KMS-11 (cell line): ENCODE data around the gene UGT2A2.

Experiments used
- H2AFZ ChIP-seq: fragments of 200-600 bp; sonication (generic); 2 replicates; pipeline ENCODE4 v1.6.1; 2016; ENCODE audit warnings: antibody characterized with exemption, mixed run types, low read depth
- H3K27ac ChIP-seq: fragments of 200-600 bp; sonication (generic); 2 replicates; pipeline ENCODE4 v1.6.1; 2016; ENCODE audit warnings: mild to moderate bottlenecking, mixed run types
- H3K27me3 ChIP-seq: fragments of 200-600 bp; sonication (generic); 2 replicates; pipeline ENCODE4 v1.6.1; 2017; ENCODE audit warnings: mild to moderate bottlenecking, low read depth, mixed run types, moderate library complexity; ENCODE audit not compliant: insufficient read depth
- H3K36me3 ChIP-seq: fragments of 200-600 bp; sonication (generic); 2 replicates; pipeline ENCODE4 v1.6.1; 2017; ENCODE audit warnings: mild to moderate bottlenecking, mixed run types; ENCODE audit not compliant: insufficient read depth
- H3K4me1 ChIP-seq: fragments of 200-600 bp; sonication (generic); 2 replicates; pipeline ENCODE4 v1.6.1; 2016; ENCODE audit warnings: mild to moderate bottlenecking, low read depth, mixed run types; ENCODE audit not compliant: poor library complexity, severe bottlenecking
- H3K4me2 ChIP-seq: fragments of 200-600 bp; sonication (generic); 2 replicates; pipeline ENCODE4 v1.7.0; 2016; ENCODE audit warnings: mild to moderate bottlenecking, mixed run types
- H3K4me3 ChIP-seq: fragments of 200-600 bp; sonication (generic); IDR thresholded peaks from 2 replicates; pipeline ENCODE4 v1.6.1; 2017; ENCODE audit warnings: low read depth, low read length, mixed read lengths; ENCODE audit not compliant: insufficient read depth
- H3K79me2 ChIP-seq: fragments of 200-600 bp; sonication (generic); 2 replicates; pipeline ENCODE4 v1.6.1; 2016; ENCODE audit warnings: low read depth, mixed run types; ENCODE audit not compliant: insufficient read depth
- H3K9ac ChIP-seq: fragments of 200-600 bp; sonication (generic); 2 replicates; pipeline ENCODE4 v1.6.1; 2016; ENCODE audit warnings: mild to moderate bottlenecking, mixed run types
- H4K20me1 ChIP-seq: fragments of 200-600 bp; sonication (generic); 2 replicates; pipeline ENCODE4 v1.6.1; 2016; ENCODE audit warnings: mild to moderate bottlenecking, mixed run types; ENCODE audit not compliant: insufficient read depth
- CTCF ChIP-seq: fragments of 200-600 bp; sonication (generic); conservative IDR thresholded peaks from 2 replicates; pipeline ENCODE4 v1.6.1; 2017; ENCODE audit warnings: low read depth, mild to moderate bottlenecking, antibody characterized with exemption, low read length, moderate library complexity, mixed read lengths

Gene UGT2A2

GRCh38 chr4:69577245-69577644, 62.2 kb downstream of the UGT2A2 start:
- H3K27me3 ChIP-seq, result no peaks in the 10 kb centered on the region
- H3K4me3 ChIP-seq, result no peak overlapping the region
- no peak overlapping the region for H2AFZ ChIP-seq
- TF ChIP-seq CTCF, result no peak
- no peaks in the 10 kb centered on the region for H3K79me2 ChIP-seq
- H3K27ac ChIP-seq, result no peak overlapping the region
- no peaks in the 10 kb centered on the region for H3K4me1 ChIP-seq
- H3K4me2 ChIP-seq, result no peak overlapping the region
- H3K36me3 ChIP-seq, result no peaks in the 10 kb centered on the region
- H3K9ac ChIP-seq, result no peak overlapping the region
- H4K20me1 ChIP-seq, result no peaks in the 10 kb centered on the region

GRCh38 chr4:69576251-69576877, 63.1 kb downstream of the UGT2A2 start:
- Histone ChIP-seq H3K4me2 (no peak overlapping the region), H3K36me3 (no peaks in the 10 kb centered on the region), H3K27me3 (no peaks in the 10 kb centered on the region), H3K9ac (no peak overlapping the region), H3K79me2 (no peaks in the 10 kb centered on the region), H4K20me1 (no peaks in the 10 kb centered on the region), H2AFZ (no peak overlapping the region), H3K4me1 (no peaks in the 10 kb centered on the region), H3K27ac (no peak overlapping the region), H3K4me3 (no peak overlapping the region)
- no peak for TF ChIP-seq CTCF

GRCh38 chr4:69568787-69569186, 70.7 kb downstream of the UGT2A2 start:
- no peak overlapping the region for H3K27ac ChIP-seq
- no peak overlapping the region for H2AFZ ChIP-seq
- H3K4me1 ChIP-seq, result no peaks in the 10 kb centered on the region
- H3K36me3 ChIP-seq, result no peaks in the 10 kb centered on the region
- H3K4me2 ChIP-seq, result no peak overlapping the region
- no peak for TF ChIP-seq CTCF
- no peaks in the 10 kb centered on the region for H3K79me2 ChIP-seq
- H4K20me1 ChIP-seq, result no peaks in the 10 kb centered on the region
- H3K9ac ChIP-seq, result no peak overlapping the region
- no peaks in the 10 kb centered on the region for H3K27me3 ChIP-seq
- H3K4me3 ChIP-seq, result no peak overlapping the region

- H3K27me3 ChIP-seq, result no peaks in the 10 kb centered on the region
- no peak overlapping the region for H2AFZ ChIP-seq
- no peaks in the 10 kb centered on the region for H3K79me2 ChIP-seq
- H3K4me3 ChIP-seq, result no peak overlapping the region
- no peak overlapping the region for H3K4me2 ChIP-seq
- no peaks in the 10 kb centered on the region for H4K20me1 ChIP-seq
- H3K4me1 ChIP-seq, result no peaks in the 10 kb centered on the region
- no peak overlapping the region for H3K9ac ChIP-seq
- no peaks in the 10 kb centered on the region for H3K36me3 ChIP-seq
- no peak for TF ChIP-seq CTCF
- no peak overlapping the region for H3K27ac ChIP-seq
These were observed 76.0 kb downstream of the UGT2A2 start for GRCh38 chr4:69563424-69563823.
